Thoracic aorta (tissue), 2 donors: Measurements from ENCODE around the gene ANKAR. TPM values are rescaled to one million over a fixed set of nuclear protein-coding genes. Genes with fewer than 3 reads are reported as not detected.

ENCODE experiments used
- ATAC-seq: fragments of 150-250 bp; one replicate; pipeline ENCODE4 v1.8.0; 2017; ENCODE audit warnings: low read depth; ENCODE audit not compliant: insufficient number of reproducible peaks, low FRiP score
- DNase-seq: peaks from one replicate; pipeline ENCODE4 v3.0.0-alpha.2; 2020; ENCODE audit warnings: low spot score
- H3K27ac ChIP-seq, 2 donors: fragments of 200-600 bp; sonication (generic); 1 replicate in 1 of 2; 2 replicates in 1 of 2; pipeline ENCODE4 v1.5.1; 2016; ENCODE audit warnings: mild to moderate bottlenecking in 2 of 2, moderate library complexity in 2 of 2
- H3K27me3 ChIP-seq: fragments of 200-600 bp; sonication (generic); replicated peaks from 2 replicates; pipeline ENCODE4 v1.6.0; 2016; ENCODE audit warnings: mild to moderate bottlenecking; ENCODE audit not compliant: insufficient read depth
- H3K36me3 ChIP-seq: fragments of 200-600 bp; sonication (generic); one replicate; pipeline ENCODE4 v1.5.1; 2016
- H3K4me1 ChIP-seq, 2 donors: fragments of 200-600 bp; sonication (generic); 1 replicate in 1 of 2; 2 replicates in 1 of 2; pipeline versions ENCODE4 v1.5.1 to v1.6.0; 2016; ENCODE audit warnings: low read depth in 2 of 2, mild to moderate bottlenecking in 1 of 2; ENCODE audit not compliant: control insufficient read depth in 1 of 2
- H3K4me3 ChIP-seq: fragments of 200-600 bp; sonication (generic); 2 replicates; pipeline ENCODE4 v1.5.1; 2016; ENCODE audit warnings: mild to moderate bottlenecking
- H3K9me3 ChIP-seq: fragments of 200-600 bp; sonication (generic); 2 replicates; pipeline ENCODE4 v1.5.1; 2016
- total RNA-seq, 2 donors: library from RNA; depleted of rRNA; stranded (reverse); fragments of >200 nt; gene quantifications; one replicate each; pipeline versions ENCODE4 v1.1.0 to v1.2.3, GENCODE V29; 2016
- TF ChIP-seq, protein P1 (sequence below): fragments of 200-600 bp; sonication (generic); IDR thresholded peaks from one replicate; pipeline ENCODE4 v1.5.1; 2019; ENCODE audit warnings: antibody characterized with exemption

Gene ANKAR
- total RNA-seq, 2 donors from 2014 or later, result 15.8 to 31.5 TPM

GRCh38 chr2:189629531-189630453 is 44.7 kb upstream of the ANKAR start:
- no peaks in the 10 kb centered on the region for H3K4me1 ChIP-seq
- DNase-seq (no peak), ATAC-seq (no peak)
- H3K27ac ChIP-seq, result no peak overlapping the region
- no peaks in the 10 kb centered on the region for H3K27me3 ChIP-seq
- no peak overlapping the region for H3K4me3 ChIP-seq
- no peaks in the 10 kb centered on the region for H3K36me3 ChIP-seq
- TF ChIP-seq, protein P1, sequence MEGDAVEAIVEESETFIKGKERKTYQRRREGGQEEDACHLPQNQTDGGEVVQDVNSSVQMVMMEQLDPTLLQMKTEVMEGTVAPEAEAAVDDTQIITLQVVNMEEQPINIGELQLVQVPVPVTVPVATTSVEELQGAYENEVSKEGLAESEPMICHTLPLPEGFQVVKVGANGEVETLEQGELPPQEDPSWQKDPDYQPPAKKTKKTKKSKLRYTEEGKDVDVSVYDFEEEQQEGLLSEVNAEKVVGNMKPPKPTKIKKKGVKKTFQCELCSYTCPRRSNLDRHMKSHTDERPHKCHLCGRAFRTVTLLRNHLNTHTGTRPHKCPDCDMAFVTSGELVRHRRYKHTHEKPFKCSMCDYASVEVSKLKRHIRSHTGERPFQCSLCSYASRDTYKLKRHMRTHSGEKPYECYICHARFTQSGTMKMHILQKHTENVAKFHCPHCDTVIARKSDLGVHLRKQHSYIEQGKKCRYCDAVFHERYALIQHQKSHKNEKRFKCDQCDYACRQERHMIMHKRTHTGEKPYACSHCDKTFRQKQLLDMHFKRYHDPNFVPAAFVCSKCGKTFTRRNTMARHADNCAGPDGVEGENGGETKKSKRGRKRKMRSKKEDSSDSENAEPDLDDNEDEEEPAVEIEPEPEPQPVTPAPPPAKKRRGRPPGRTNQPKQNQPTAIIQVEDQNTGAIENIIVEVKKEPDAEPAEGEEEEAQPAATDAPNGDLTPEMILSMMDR, result no peak
- H3K9me3 ChIP-seq, result no peaks in the 10 kb centered on the region

DNA sequence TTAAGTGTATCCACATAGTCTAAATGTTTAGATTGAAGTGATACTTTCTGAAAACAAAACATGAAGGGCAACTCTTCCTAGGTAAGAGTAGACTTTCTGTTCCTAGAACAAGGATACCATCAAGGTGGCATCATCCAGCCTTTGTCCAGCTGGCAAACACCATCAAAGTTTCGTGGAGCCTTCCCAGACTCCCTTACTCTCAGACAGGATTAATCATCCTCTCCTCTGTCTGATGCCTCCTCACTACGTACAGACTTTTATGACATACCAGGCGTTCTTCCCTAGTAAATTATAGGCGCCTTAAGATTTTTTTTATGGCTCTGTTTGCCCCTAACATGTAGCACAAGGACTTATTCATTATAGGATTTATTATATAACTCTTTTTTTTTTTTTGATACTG is 42.6 kb upstream of the ANKAR start:
- DNase-seq (no peak), ATAC-seq (no peak)
- H3K9me3 ChIP-seq, result no peaks in the 10 kb centered on the region
- TF ChIP-seq, protein P1, result no peak
- no peak overlapping the region for H3K4me3 ChIP-seq
- H3K27ac ChIP-seq, result no peak overlapping the region
- no peaks in the 10 kb centered on the region for H3K36me3 ChIP-seq
- no peaks in the 10 kb centered on the region for H3K4me1 ChIP-seq
- no peaks in the 10 kb centered on the region for H3K27me3 ChIP-seq

- TF ChIP-seq, protein P1, result peak; percentile 22
- no peaks in the 10 kb centered on the region for H3K36me3 ChIP-seq
- DNase-seq (no peak), ATAC-seq (no peak)
- no peak overlapping the region for H3K27ac ChIP-seq
- no peaks in the 10 kb centered on the region for H3K4me1 ChIP-seq
- no peaks in the 10 kb centered on the region for H3K9me3 ChIP-seq
- no peaks in the 10 kb centered on the region for H3K27me3 ChIP-seq
- no peak overlapping the region for H3K4me3 ChIP-seq
Observed at GRCh38 chr2:189633392-189633811, 41.1 kb upstream of the ANKAR start.

DNA sequence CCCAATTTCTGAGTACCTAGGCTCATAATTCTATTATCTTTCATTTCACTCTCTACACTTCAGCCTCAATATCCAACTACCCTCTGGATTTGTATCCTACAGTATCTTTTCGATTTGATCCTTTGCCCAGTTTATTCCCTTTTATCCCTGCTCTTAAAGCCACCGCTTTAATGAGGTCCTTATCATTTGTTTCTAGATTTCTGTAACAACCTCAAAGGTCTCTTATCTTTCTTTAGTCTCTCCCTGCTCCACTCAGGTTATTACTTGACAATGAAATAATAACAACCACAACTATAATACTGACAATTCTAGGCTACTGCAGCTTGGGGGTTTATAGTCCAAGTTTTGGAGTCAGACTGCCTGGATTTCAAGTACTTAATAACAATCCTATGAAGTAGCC is 39.1 kb upstream of the ANKAR start:
- Histone ChIP-seq H3K27me3 (no peaks in the 10 kb centered on the region), H3K4me1 (no peaks in the 10 kb centered on the region), H3K27ac (no peak overlapping the region), H3K9me3 (no peaks in the 10 kb centered on the region), H3K4me3 (no peak overlapping the region), H3K36me3 (no peaks in the 10 kb centered on the region)
- DNase-seq (no peak), ATAC-seq (no peak)
- TF ChIP-seq, protein P1, result no peak

DNA sequence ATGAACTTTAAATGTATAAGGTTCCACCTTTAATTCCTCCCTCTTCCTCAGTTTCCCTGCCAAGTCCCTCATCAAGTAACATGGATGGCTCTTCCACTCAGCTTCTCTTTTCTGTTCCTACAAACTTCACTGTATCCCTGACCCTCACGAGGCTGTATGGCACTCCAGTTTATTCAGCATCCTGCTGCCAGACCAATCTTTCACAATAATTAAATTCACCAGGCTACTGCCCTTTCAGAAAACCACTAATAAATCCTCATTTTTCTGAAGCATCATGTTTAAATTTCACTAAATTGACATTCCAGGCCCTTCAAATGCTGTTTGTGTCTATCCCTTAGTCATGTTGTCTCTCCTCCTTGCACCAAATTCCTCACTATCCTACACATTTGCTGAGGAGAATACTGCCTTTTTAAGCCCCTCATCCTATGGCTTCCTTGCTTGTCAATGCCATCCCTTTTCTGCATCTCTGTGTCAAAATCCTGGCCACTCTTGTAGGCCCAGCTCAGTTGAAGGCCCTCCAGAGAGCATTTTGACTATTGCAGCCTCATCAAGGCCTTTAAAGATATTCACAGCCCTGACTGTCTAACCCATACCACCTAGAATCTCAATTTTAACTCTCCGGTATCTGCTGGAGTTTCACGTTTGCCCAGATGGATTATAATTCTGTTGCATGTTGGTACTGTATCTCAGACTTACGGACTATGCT is 36.0 kb upstream of the ANKAR start:
- Histone ChIP-seq H3K9me3 (no peaks in the 10 kb centered on the region), H3K4me3 (no peak overlapping the region), H3K36me3 (no peaks in the 10 kb centered on the region), H3K4me1 (no peaks in the 10 kb centered on the region), H3K27ac (no peak overlapping the region), H3K27me3 (no peaks in the 10 kb centered on the region)
- DNase-seq, result no peak
- ATAC-seq, result no peak
- TF ChIP-seq, protein P1, result no peak
